WI38 (cell line): Measurements from ENCODE around the gene CARD16.

Experiments
- H3K4me3 ChIP-seq: 2 replicates; pipeline ENCODE4 v1.5.1; 2011; ENCODE audit warnings: low read depth, mild to moderate bottlenecking, control low read depth, low read length
- TF ChIP-seq, protein P1 (sequence below): IDR thresholded peaks from 2 replicates; pipeline ENCODE4 v1.5.1; 2012; ENCODE audit warnings: low read depth, mild to moderate bottlenecking, control low read depth, low read length

Gene CARD16

GRCh38 chr11:105040703-105041102 lies 4.4 kb downstream of the CARD16 start:
- TF ChIP-seq, protein P1, sequence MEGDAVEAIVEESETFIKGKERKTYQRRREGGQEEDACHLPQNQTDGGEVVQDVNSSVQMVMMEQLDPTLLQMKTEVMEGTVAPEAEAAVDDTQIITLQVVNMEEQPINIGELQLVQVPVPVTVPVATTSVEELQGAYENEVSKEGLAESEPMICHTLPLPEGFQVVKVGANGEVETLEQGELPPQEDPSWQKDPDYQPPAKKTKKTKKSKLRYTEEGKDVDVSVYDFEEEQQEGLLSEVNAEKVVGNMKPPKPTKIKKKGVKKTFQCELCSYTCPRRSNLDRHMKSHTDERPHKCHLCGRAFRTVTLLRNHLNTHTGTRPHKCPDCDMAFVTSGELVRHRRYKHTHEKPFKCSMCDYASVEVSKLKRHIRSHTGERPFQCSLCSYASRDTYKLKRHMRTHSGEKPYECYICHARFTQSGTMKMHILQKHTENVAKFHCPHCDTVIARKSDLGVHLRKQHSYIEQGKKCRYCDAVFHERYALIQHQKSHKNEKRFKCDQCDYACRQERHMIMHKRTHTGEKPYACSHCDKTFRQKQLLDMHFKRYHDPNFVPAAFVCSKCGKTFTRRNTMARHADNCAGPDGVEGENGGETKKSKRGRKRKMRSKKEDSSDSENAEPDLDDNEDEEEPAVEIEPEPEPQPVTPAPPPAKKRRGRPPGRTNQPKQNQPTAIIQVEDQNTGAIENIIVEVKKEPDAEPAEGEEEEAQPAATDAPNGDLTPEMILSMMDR = no peak
- H3K4me3 ChIP-seq = no peak overlapping the region

DNA sequence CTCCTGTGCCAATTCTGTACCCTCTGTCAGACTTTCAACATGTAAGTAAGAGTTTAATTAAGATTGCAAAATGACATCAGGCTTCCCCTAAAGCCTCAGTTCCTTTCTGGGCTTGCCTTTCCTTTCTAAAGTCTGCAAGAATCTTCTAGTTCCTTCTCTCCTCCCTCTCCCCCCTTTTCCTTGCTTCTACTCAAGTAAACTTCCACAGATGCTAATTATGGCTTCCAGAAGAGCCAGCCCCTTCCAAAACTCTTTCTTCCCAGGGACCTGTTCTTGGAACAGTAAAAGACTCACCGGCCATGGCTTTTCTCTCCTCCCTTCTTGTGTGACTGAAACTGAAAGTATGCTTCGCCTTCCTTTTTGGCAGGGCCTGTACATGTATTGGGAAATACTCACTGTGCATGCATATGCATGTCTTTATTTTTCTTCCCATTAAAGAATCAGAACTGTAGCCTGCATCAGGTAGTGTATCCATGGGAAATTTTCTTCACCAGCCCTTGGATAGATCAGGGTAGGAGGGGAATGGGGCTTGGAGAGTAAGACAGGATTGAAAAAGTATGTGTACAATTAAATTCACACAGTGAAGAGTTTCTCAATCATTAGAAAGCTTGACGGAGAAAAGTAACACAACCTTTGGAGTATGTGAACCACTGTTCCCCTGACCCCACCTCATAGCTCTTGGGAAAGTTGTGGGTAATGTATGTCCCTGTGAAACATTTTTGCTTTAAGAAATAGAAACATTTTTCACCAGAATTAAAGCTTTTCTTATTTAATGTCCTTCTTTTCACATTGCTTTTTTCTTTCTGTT lies 10.1 kb downstream of the CARD16 start, which contains the start of gene CASP1:
Gene CASP1 (minus strand): TSS at position 332 of the 808 bp plus-strand sequence. CDS start 31 bp downstream, at position 301.
- TF ChIP-seq, protein P1 = no peak
- H3K4me3 ChIP-seq = peak within 1 kb of the TSS; percentile 57

GRCh38 chr11:105034388-105034787 lies 10.7 kb downstream of the CARD16 start:
- peak overlapping the region; percentile 57 for H3K4me3 ChIP-seq

GRCh38 chr11:105033781-105034180 lies 11.4 kb downstream of the CARD16 start:
- TF ChIP-seq, protein P1 = no peak
- peak overlapping the region; percentile 57 for H3K4me3 ChIP-seq

DNA sequence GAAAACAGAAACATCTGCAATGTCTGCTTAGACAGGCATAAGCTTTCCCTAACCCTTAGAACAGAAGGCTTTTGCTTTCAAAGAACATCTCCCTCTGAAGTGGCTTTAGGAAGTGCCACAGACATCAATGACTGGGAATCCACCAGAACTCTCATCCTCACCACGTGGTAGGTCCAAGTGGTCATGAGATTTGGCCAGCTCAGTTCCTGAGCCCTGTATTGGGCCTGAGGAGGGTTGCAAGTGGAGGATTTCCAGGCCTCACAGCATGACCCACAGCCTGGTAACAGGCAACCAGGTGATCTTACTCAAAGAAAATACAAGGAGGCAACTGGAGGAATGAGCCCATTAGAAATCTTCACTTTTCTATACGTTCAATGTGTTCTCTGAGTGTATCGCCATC lies 11.8 kb downstream of the CARD16 start:
- TF ChIP-seq, protein P1 = no peak
- peak overlapping the region; percentile 5 for H3K4me3 ChIP-seq

GRCh38 chr11:105032495-105032894 lies 12.6 kb downstream of the CARD16 start:
- TF ChIP-seq, protein P1 = no peak
- no peak overlapping the region for H3K4me3 ChIP-seq

GRCh38 chr11:105027678-105028077 lies 17.5 kb downstream of the CARD16 start:
- no peak overlapping the region for H3K4me3 ChIP-seq
- TF ChIP-seq, protein P1 = no peak
